Liver (tissue), 9 donors: ENCODE data around the gene PLCB4. TPM values are rescaled to one million over a fixed set of nuclear protein-coding genes. Genes with fewer than 3 reads are reported as not detected.

ENCODE experiments used
- DNase-seq: peaks from one replicate; pipeline ENCODE4 v3.0.0-alpha.2; 2017; ENCODE audit warnings: low spot score
- H3K27ac ChIP-seq, 2 donors: one replicate each; pipeline ENCODE4 v1.7.0; 2013; ENCODE audit warnings: inconsistent platforms in 2 of 2, low read length in 2 of 2, control low read depth in 1 of 2, low read depth in 1 of 2, mild to moderate bottlenecking in 1 of 2
- H3K27me3 ChIP-seq, 4 donors: one replicate each; pipeline versions ENCODE4 v1.6.1 to v1.7.0; 2013; ENCODE audit warnings: low read length in 3 of 4, inconsistent platforms in 1 of 4, mild to moderate bottlenecking in 1 of 4, moderate library complexity in 1 of 4; ENCODE audit not compliant: control insufficient read depth in 4 of 4, insufficient read depth in 4 of 4
- H3K36me3 ChIP-seq, 4 donors: one replicate each; pipeline versions ENCODE4 v1.6.1 to v1.7.0; 2013; ENCODE audit warnings: low read length in 3 of 4, mild to moderate bottlenecking in 3 of 4, low read depth in 1 of 4, moderate library complexity in 1 of 4; ENCODE audit not compliant: control insufficient read depth in 4 of 4, insufficient read depth in 3 of 4
- H3K4me1 ChIP-seq, 4 donors: one replicate each; pipeline versions ENCODE4 v1.6.1 to v1.7.0; 2013; ENCODE audit warnings: low read length in 3 of 4, mild to moderate bottlenecking in 3 of 4, moderate library complexity in 1 of 4; ENCODE audit not compliant: control insufficient read depth in 4 of 4, insufficient read depth in 4 of 4
- H3K4me3 ChIP-seq, 3 donors: one replicate each; pipeline versions ENCODE4 v1.6.1 to v1.7.0; 2013; ENCODE audit warnings: low read length in 3 of 3, control low read depth in 1 of 3, low read depth in 1 of 3, mild to moderate bottlenecking in 1 of 3
- H3K9ac ChIP-seq, 2 donors: one replicate each; pipeline ENCODE4 v1.7.0; 2013; ENCODE audit warnings: low read length in 2 of 2, mild to moderate bottlenecking in 2 of 2, moderate library complexity in 2 of 2, control low read depth in 1 of 2, low read depth in 1 of 2
- H3K9me3 ChIP-seq, 4 donors: one replicate each; pipeline versions ENCODE4 v1.6.1 to v1.7.0; 2013; ENCODE audit warnings: low read length in 3 of 4; ENCODE audit not compliant: control insufficient read depth in 4 of 4
- EGR1 ChIP-seq, 2 donors: IDR thresholded peaks; 2 replicates each; pipeline ENCODE4 v1.6.1; 2016 to 2018; ENCODE audit warnings: antibody characterized with exemption in 2 of 2, low read depth in 2 of 2
- FOXA1 ChIP-seq: IDR thresholded peaks from 2 replicates; pipeline ENCODE4 v1.6.1; 2016; ENCODE audit warnings: antibody characterized with exemption
- FOXA2 ChIP-seq: IDR thresholded peaks from 2 replicates; pipeline ENCODE4 v1.6.1; 2016; ENCODE audit warnings: antibody characterized with exemption
- GABPA ChIP-seq, 2 donors: IDR thresholded peaks in 1 of 2; conservative IDR thresholded peaks in 1 of 2; 2 replicates each; pipeline ENCODE4 v1.6.1; 2016; ENCODE audit warnings: antibody characterized with exemption in 2 of 2, mild to moderate bottlenecking in 1 of 2, moderate library complexity in 1 of 2
- HNF4A ChIP-seq, 2 donors: conservative IDR thresholded peaks; 2 replicates each; pipeline ENCODE4 v1.6.1; 2016; ENCODE audit warnings: antibody characterized with exemption in 2 of 2, mild to moderate bottlenecking in 2 of 2
- HNF4G ChIP-seq: IDR thresholded peaks from 2 replicates; pipeline ENCODE4 v1.6.1; 2016; ENCODE audit warnings: antibody characterized with exemption
- JUND ChIP-seq, 2 donors: IDR thresholded peaks; 2 replicates each; pipeline ENCODE4 v1.6.1; 2016; ENCODE audit warnings: antibody characterized with exemption in 2 of 2
- NR2F2 ChIP-seq: IDR thresholded peaks from 2 replicates; pipeline ENCODE4 v1.6.1; 2016; ENCODE audit warnings: antibody characterized with exemption
- RAD21 ChIP-seq, 2 donors: IDR thresholded peaks; 2 replicates each; pipeline ENCODE4 v1.6.1; 2016; ENCODE audit warnings: antibody characterized with exemption in 2 of 2, mild to moderate bottlenecking in 2 of 2
- RXRA ChIP-seq, 2 donors: IDR thresholded peaks; 2 replicates each; pipeline ENCODE4 v1.6.1; 2017 to 2018; ENCODE audit warnings: antibody characterized with exemption in 2 of 2, mild to moderate bottlenecking in 1 of 2
- SP1 ChIP-seq: IDR thresholded peaks from 2 replicates; pipeline ENCODE4 v1.6.1; 2018; ENCODE audit warnings: antibody characterized with exemption, mild to moderate bottlenecking
- TAF1 ChIP-seq: conservative IDR thresholded peaks from 2 replicates; pipeline ENCODE4 v1.6.1; 2016; ENCODE audit warnings: antibody characterized with exemption, mild to moderate bottlenecking
- YY1 ChIP-seq: IDR thresholded peaks from 2 replicates; pipeline ENCODE4 v1.6.1; 2016; ENCODE audit warnings: antibody characterized with exemption, mild to moderate bottlenecking
- WGBS: extraction: QIAGEN DNeasy Blood & Tissue Kit; methylation state at CpG from one replicate; pipeline ENCODE4 v1.1.7; 2013; 5-methylcytosine and 5-hydroxymethylcytosine counted together
- polyA plus RNA-seq, 2 donors: library from polyadenylated mRNA; stranded (reverse) in 1 of 2; unstranded in 1 of 2; fragments of 200-250 nt in 1 of 2; fragments of >200 nt in 1 of 2; fragmentation: Nextera tagmentation in 1 of 2; extraction: Ambion mirVana in 1 of 2; gene quantifications; one replicate each; pipeline versions ENCODE4 v1.2.1 to v1.2.3, GENCODE V29; 2013 to 2015
- total RNA-seq, 2 donors: library from RNA; depleted of rRNA; stranded (reverse); fragments of >200 nt; gene quantifications; one replicate each; pipeline ENCODE4 v1.2.3, GENCODE V29; 2014
- TF ChIP-seq, protein P1 (sequence below): IDR thresholded peaks from 2 replicates; pipeline ENCODE4 v1.6.1; 2016; ENCODE audit warnings: antibody characterized with exemption
- TF ChIP-seq, protein P2 (sequence below): fragments of 150-350 bp; IDR thresholded peaks from 2 replicates; pipeline ENCODE4 v1.5.1; 2017; ENCODE audit warnings: improper control_type of control experiment, low read depth, low read length; ENCODE audit not compliant: missing input control
- TF ChIP-seq, protein P3 (sequence below): IDR thresholded peaks from 2 replicates; pipeline ENCODE4 v1.6.1; 2016; ENCODE audit warnings: antibody characterized with exemption
- TF ChIP-seq, protein P4 (sequence below): IDR thresholded peaks from 2 replicates; pipeline ENCODE4 v1.6.1; 2016; ENCODE audit warnings: antibody characterized with exemption
- donor health status: healthy.
- donor health status: healthy.
- donor health status: healthy.
- donor health status: healthy.
- donor health status: healthy.

PLCB4 gene
- total and polyA plus RNA-seq, 4 donors = 0.14 to 0.67 (median 0.30) TPM

DNA sequence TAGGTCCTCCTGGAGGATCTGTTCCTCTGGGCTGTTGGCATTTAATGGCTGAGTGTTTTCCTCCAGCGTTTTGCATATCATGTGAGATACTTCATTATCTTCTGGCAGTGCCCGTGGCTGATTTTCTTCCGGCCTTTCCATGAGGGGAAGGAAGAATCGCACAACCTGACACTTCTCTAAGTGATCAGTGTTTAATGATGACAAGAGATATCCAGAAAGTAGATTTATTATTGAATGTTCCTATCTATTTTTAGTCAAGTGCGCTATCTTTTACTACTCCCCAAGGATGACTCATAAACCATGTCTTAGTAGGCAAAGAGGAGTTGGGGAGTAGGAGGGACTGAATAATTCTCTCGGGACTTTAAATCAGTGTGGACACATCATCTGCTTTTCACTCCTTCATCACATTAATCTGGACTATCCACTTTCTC, 149.7 kb downstream of the PLCB4 start:
- TF ChIP-seq, protein P1, sequence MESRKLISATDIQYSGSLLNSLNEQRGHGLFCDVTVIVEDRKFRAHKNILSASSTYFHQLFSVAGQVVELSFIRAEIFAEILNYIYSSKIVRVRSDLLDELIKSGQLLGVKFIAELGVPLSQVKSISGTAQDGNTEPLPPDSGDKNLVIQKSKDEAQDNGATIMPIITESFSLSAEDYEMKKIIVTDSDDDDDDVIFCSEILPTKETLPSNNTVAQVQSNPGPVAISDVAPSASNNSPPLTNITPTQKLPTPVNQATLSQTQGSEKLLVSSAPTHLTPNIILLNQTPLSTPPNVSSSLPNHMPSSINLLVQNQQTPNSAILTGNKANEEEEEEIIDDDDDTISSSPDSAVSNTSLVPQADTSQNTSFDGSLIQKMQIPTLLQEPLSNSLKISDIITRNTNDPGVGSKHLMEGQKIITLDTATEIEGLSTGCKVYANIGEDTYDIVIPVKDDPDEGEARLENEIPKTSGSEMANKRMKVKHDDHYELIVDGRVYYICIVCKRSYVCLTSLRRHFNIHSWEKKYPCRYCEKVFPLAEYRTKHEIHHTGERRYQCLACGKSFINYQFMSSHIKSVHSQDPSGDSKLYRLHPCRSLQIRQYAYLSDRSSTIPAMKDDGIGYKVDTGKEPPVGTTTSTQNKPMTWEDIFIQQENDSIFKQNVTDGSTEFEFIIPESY = no peak
- no peak for TF ChIP-seq HNF4G
- TF ChIP-seq JUND (IDR thresholded peaks at IDR 0.05) = no peak
- TF ChIP-seq HNF4A (conservative IDR thresholded peaks at IDR 0.05) = no peak
- no peak for TF ChIP-seq GABPA (IDR thresholded peaks at IDR 0.05 in 1 of 2, conservative IDR thresholded peaks at IDR 0.05 in 1 of 2)
- no peak for TF ChIP-seq EGR1 (IDR thresholded peaks at IDR 0.05; ENCODE audit: low read depth in 2 of 2)
- TF ChIP-seq TAF1 = no peak

GRCh38 chr20:9220874-9221547, 152.1 kb downstream of the PLCB4 start:
- no peak overlapping the region for H3K4me3 ChIP-seq
- DNase-seq = no peak
- H3K9me3 ChIP-seq = no peaks in the 10 kb centered on the region
- TF ChIP-seq, protein P1 = no peak
- TF ChIP-seq JUND (IDR thresholded peaks at IDR 0.05) (no peak), HNF4G (no peak), HNF4A (conservative IDR thresholded peaks at IDR 0.05) (no peak), TAF1 (no peak), RAD21 (IDR thresholded peaks at IDR 0.05) (no peak)
- H3K4me1 ChIP-seq = no peaks in the 10 kb centered on the region
- H3K9ac ChIP-seq = no peak overlapping the region
- H3K27me3 ChIP-seq = no peaks in the 10 kb centered on the region
- 61% methylated on average over 6 of the region's 6 CpGs for WGBS
- H3K36me3 ChIP-seq = no peaks in the 10 kb centered on the region
- no peak overlapping the region for H3K27ac ChIP-seq

More for the DNA sequence above, 149.7 kb downstream of the PLCB4 start:
- DNase-seq = no peak
- Histone ChIP-seq H3K27ac (no peak overlapping the region), H3K27me3 (no peaks in the 10 kb centered on the region), H3K9ac (no peak overlapping the region), H3K4me1 (no peaks in the 10 kb centered on the region), H3K36me3 (no peaks in the 10 kb centered on the region), H3K4me3 (no peak overlapping the region), H3K9me3 (no peaks in the 10 kb centered on the region)
- WGBS = 74% methylated on average over 6 of the region's 6 CpGs

DNA sequence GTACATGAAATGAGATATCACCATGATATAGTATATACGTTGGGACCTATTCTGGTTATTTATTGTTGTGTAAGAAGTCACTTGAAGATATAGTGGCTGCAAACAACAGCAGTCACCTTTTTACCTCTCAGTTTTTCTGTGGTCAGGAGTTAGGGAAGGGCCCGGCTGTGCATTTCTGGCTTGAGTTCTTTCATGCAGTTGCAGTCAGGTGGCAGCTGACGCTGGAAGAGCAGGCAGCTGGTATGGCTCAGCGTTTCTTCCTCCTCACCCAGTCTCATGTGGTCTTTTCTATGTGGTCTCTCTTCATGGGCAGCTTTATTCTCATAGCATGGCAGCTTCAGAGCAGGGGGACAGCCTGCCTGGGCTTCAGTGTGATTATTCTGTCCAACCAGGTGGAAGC, 154.4 kb downstream of the PLCB4 start:
- TF ChIP-seq, protein P2, sequence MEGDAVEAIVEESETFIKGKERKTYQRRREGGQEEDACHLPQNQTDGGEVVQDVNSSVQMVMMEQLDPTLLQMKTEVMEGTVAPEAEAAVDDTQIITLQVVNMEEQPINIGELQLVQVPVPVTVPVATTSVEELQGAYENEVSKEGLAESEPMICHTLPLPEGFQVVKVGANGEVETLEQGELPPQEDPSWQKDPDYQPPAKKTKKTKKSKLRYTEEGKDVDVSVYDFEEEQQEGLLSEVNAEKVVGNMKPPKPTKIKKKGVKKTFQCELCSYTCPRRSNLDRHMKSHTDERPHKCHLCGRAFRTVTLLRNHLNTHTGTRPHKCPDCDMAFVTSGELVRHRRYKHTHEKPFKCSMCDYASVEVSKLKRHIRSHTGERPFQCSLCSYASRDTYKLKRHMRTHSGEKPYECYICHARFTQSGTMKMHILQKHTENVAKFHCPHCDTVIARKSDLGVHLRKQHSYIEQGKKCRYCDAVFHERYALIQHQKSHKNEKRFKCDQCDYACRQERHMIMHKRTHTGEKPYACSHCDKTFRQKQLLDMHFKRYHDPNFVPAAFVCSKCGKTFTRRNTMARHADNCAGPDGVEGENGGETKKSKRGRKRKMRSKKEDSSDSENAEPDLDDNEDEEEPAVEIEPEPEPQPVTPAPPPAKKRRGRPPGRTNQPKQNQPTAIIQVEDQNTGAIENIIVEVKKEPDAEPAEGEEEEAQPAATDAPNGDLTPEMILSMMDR = no peak
- no peak for TF ChIP-seq HNF4G
- no peak for TF ChIP-seq RXRA (IDR thresholded peaks at IDR 0.05)
- no peak for TF ChIP-seq YY1
- TF ChIP-seq JUND (IDR thresholded peaks at IDR 0.05) = no peak
- no peak for TF ChIP-seq FOXA1
- TF ChIP-seq, protein P3, sequence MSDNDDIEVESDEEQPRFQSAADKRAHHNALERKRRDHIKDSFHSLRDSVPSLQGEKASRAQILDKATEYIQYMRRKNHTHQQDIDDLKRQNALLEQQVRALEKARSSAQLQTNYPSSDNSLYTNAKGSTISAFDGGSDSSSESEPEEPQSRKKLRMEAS = no peak
- TF ChIP-seq FOXA2 = no peak
- no peak for TF ChIP-seq SP1
- no peak for TF ChIP-seq HNF4A (conservative IDR thresholded peaks at IDR 0.05)
- no peak for TF ChIP-seq TAF1
- TF ChIP-seq, protein P1 = no peak
- TF ChIP-seq, protein P4, sequence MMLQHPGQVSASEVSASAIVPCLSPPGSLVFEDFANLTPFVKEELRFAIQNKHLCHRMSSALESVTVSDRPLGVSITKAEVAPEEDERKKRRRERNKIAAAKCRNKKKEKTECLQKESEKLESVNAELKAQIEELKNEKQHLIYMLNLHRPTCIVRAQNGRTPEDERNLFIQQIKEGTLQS = no peak
- no peak for TF ChIP-seq GABPA (IDR thresholded peaks at IDR 0.05 in 1 of 2, conservative IDR thresholded peaks at IDR 0.05 in 1 of 2)
- no peak for TF ChIP-seq EGR1 (IDR thresholded peaks at IDR 0.05; ENCODE audit: low read depth in 2 of 2)
- no peak for TF ChIP-seq NR2F2
- no peak for TF ChIP-seq RAD21 (IDR thresholded peaks at IDR 0.05)
- H3K9me3 ChIP-seq = no peaks in the 10 kb centered on the region
- DNase-seq = no peak
- H3K9ac ChIP-seq = no peak overlapping the region
- H3K4me1 ChIP-seq = no peaks in the 10 kb centered on the region
- H3K4me3 ChIP-seq = no peak overlapping the region
- 78% methylated on average over 4 of the region's 4 CpGs for WGBS
- H3K27ac ChIP-seq = no peak overlapping the region
- no peaks in the 10 kb centered on the region for H3K27me3 ChIP-seq
- no peaks in the 10 kb centered on the region for H3K36me3 ChIP-seq
